Large intestine (tissue), 12 donors: ENCODE measurements around the gene LNX1. TPM values are rescaled to one million over a fixed set of nuclear protein-coding genes. Genes with fewer than 3 reads are reported as not detected.
A peak's percentile ranks its signal among the peaks of the same experiment; 100 is the strongest.

Experiments
- DNase-seq, 2 donors: peaks; one replicate each; pipeline versions ENCODE4 v3.0.0 to v3.0.0-alpha.2; 2013
- H3K27ac ChIP-seq: one replicate; pipeline ENCODE4 v1.5.1; 2013; ENCODE audit warnings: low read length
- H3K27me3 ChIP-seq: 2 replicates; pipeline ENCODE4 v1.6.1; 2013; ENCODE audit warnings: low read length; ENCODE audit not compliant: control insufficient read depth, insufficient read depth
- H3K36me3 ChIP-seq: 2 replicates; pipeline ENCODE4 v1.6.1; 2013; ENCODE audit warnings: low read length; ENCODE audit not compliant: control insufficient read depth, insufficient read depth
- H3K4me1 ChIP-seq: one replicate; pipeline ENCODE4 v1.6.1; 2013; ENCODE audit warnings: low read length; ENCODE audit not compliant: control insufficient read depth, insufficient read depth
- H3K4me3 ChIP-seq: one replicate; pipeline ENCODE4 v1.5.1; 2013; ENCODE audit warnings: low read length
- H3K9me3 ChIP-seq: one replicate; pipeline ENCODE4 v1.6.1; 2013; ENCODE audit warnings: mild to moderate bottlenecking, low read depth, low read length, moderate library complexity; ENCODE audit not compliant: control insufficient read depth
- WGBS: methylation state at CpG from one replicate; pipeline ENCODE4 v1.1.5; 2013; ENCODE audit warnings: low lambda C conversion rate; ENCODE audit not compliant: insufficient coverage; 5-methylcytosine and 5-hydroxymethylcytosine counted together
- long read RNA-seq, 11 donors: transcript quantifications; one replicate each; lab custom pipeline, GENCODE V29; 2026
- polyA plus RNA-seq: library from polyadenylated mRNA; unstranded; fragments of 120-200 nt; gene quantifications from one replicate; pipeline ENCODE4 v1.2.1, GENCODE V29; 2013

The LNX1 gene
- 10.8 TPM for polyA plus RNA-seq
- long read RNA-seq, donor 1: 0 reads
- long read RNA-seq, donor 2: 0 reads
- long read RNA-seq, donor 3, partial matches to known transcripts: 0 of 4 reads
- long read RNA-seq, donor 3, other reads (novel, unspliced or antisense): 0 of 4 reads
- long read RNA-seq, donor 4, partial matches to known transcripts: 0 of 1 reads
- long read RNA-seq, donor 4, other reads (novel, unspliced or antisense): 0 of 1 reads
- long read RNA-seq, donor 5: 0 reads
- long read RNA-seq, donor 6, partial matches to known transcripts: 0 of 1 reads
- long read RNA-seq, donor 6, other reads (novel, unspliced or antisense): 0 of 1 reads
- long read RNA-seq, donor 7: 0 reads
- long read RNA-seq, donor 8, partial matches to known transcripts: 0 of 1 reads
- long read RNA-seq, donor 8, other reads (novel, unspliced or antisense): 0 of 1 reads
- long read RNA-seq, donor 9, partial matches to known transcripts: 0 of 2 reads
- long read RNA-seq, donor 9, other reads (novel, unspliced or antisense): 0 of 2 reads
- long read RNA-seq, donor 10, partial matches to known transcripts: 0 of 4 reads
- long read RNA-seq, donor 10, other reads (novel, unspliced or antisense): 0 of 4 reads
- long read RNA-seq, donor 11, partial matches to known transcripts: 0 of 2 reads
- long read RNA-seq, donor 11, other reads (novel, unspliced or antisense): 0 of 2 reads

- Histone ChIP-seq H3K9me3 (no peaks in the 10 kb centered on the region), H3K4me1 (peaks cover 22% of the 10 kb centered on the region), H3K36me3 (no peaks in the 10 kb centered on the region), H3K27me3 (no peaks in the 10 kb centered on the region), H3K4me3 (peak within 1 kb of the TSS; percentile 53), H3K27ac (peak within 1 kb of the TSS; percentile 92)
- WGBS: no CpG with 5 or more reads among the region's 13 CpGs
- peak; percentile 98 to 99 for DNase-seq
These were observed at the start of gene LNX1 for GRCh38 chr4:53591372-53591892. TSS of gene LNX1 (minus strand) at chr4:53591486. CDS start at chr4:53574002, 17,484 bp downstream.

GRCh38 chr4:53640576-53641453, 49.5 kb upstream of the LNX1 start:
- Histone ChIP-seq H3K27ac (no peak overlapping the region), H3K4me3 (no peak overlapping the region), H3K4me1 (peaks cover 16% of the 10 kb centered on the region), H3K27me3 (no peaks in the 10 kb centered on the region), H3K36me3 (no peaks in the 10 kb centered on the region), H3K9me3 (no peaks in the 10 kb centered on the region)
- no peak for DNase-seq
- no CpG with 5 or more reads among the region's 10 CpGs for WGBS

- DNase-seq: no peak
- Histone ChIP-seq H3K27ac (no peak overlapping the region), H3K27me3 (no peaks in the 10 kb centered on the region), H3K36me3 (no peaks in the 10 kb centered on the region), H3K4me1 (peaks cover 7% of the 10 kb centered on the region), H3K9me3 (no peaks in the 10 kb centered on the region), H3K4me3 (no peak overlapping the region)
These were observed 47.6 kb upstream of the LNX1 start for GRCh38 chr4:53638919-53639318.

- H3K9me3 ChIP-seq: no peaks in the 10 kb centered on the region
- H3K36me3 ChIP-seq: no peaks in the 10 kb centered on the region
- no peak overlapping the region for H3K27ac ChIP-seq
- no CpG with 5 or more reads among the region's 1 CpG for WGBS
- H3K4me3 ChIP-seq: no peak overlapping the region
- peaks cover 6% of the 10 kb centered on the region for H3K4me1 ChIP-seq
- DNase-seq: no peak
- no peaks in the 10 kb centered on the region for H3K27me3 ChIP-seq
These were observed 46.1 kb upstream of the LNX1 start for GRCh38 chr4:53637348-53637747.

- Histone ChIP-seq H3K27ac (no peak overlapping the region), H3K4me1 (peaks cover 6% of the 10 kb centered on the region), H3K36me3 (no peaks in the 10 kb centered on the region), H3K4me3 (no peak overlapping the region), H3K9me3 (no peaks in the 10 kb centered on the region), H3K27me3 (no peaks in the 10 kb centered on the region)
- no peak for DNase-seq
- WGBS: 80% methylated on average over 1 of the region's 5 CpGs
These were observed 44.6 kb upstream of the LNX1 start for GRCh38 chr4:53635697-53636483.

- Histone ChIP-seq H3K36me3 (no peaks in the 10 kb centered on the region), H3K9me3 (no peaks in the 10 kb centered on the region), H3K27me3 (no peaks in the 10 kb centered on the region), H3K27ac (no peak overlapping the region), H3K4me1 (peaks cover 4% of the 10 kb centered on the region), H3K4me3 (no peak overlapping the region)
- no CpG with 5 or more reads among the region's 4 CpGs for WGBS
- DNase-seq: no peak
These were observed 42.3 kb upstream of the LNX1 start for GRCh38 chr4:53633608-53634007.

- Histone ChIP-seq H3K4me1 (no peaks in the 10 kb centered on the region), H3K4me3 (no peak overlapping the region), H3K27me3 (no peaks in the 10 kb centered on the region), H3K9me3 (no peaks in the 10 kb centered on the region), H3K36me3 (no peaks in the 10 kb centered on the region), H3K27ac (no peak overlapping the region)
- WGBS: no CpG with 5 or more reads among the region's 1 CpG
- no peak for DNase-seq
These were observed 38.0 kb upstream of the LNX1 start for GRCh38 chr4:53629296-53629695.

GRCh38 chr4:53626491-53626890, 35.2 kb upstream of the LNX1 start:
- WGBS: no CpG with 5 or more reads among the region's 1 CpG
- Histone ChIP-seq H3K4me1 (no peaks in the 10 kb centered on the region), H3K27ac (no peak overlapping the region), H3K27me3 (no peaks in the 10 kb centered on the region), H3K36me3 (no peaks in the 10 kb centered on the region), H3K4me3 (no peak overlapping the region), H3K9me3 (no peaks in the 10 kb centered on the region)
- DNase-seq: no peak

- no peak for DNase-seq
- H3K4me3 ChIP-seq: no peak overlapping the region
- H3K27me3 ChIP-seq: no peaks in the 10 kb centered on the region
- no peaks in the 10 kb centered on the region for H3K9me3 ChIP-seq
- no peaks in the 10 kb centered on the region for H3K36me3 ChIP-seq
- WGBS: no CpG with 5 or more reads among the region's 2 CpGs
- no peak overlapping the region for H3K27ac ChIP-seq
- H3K4me1 ChIP-seq: no peaks in the 10 kb centered on the region
These were observed 34.6 kb upstream of the LNX1 start for GRCh38 chr4:53625888-53626287.
